Cardiac fibroblast (primary cell): ENCODE data around the gene OTOS.

Source experiments
- DNase-seq, 2 donors: peaks; one replicate each; pipeline versions ENCODE4 v3.0.0 to v3.0.0-alpha.2; 2010; ENCODE audit warnings: low read depth in 2 of 2
- H3K4me3 ChIP-seq, 2 donors: replicated peaks in 1 of 2; 1 replicate in 1 of 2; 2 replicates in 1 of 2; pipeline ENCODE4 v1.5.1; 2011; ENCODE audit warnings: low read depth in 2 of 2, low read length in 2 of 2, mild to moderate bottlenecking in 2 of 2, moderate library complexity in 1 of 2
- TF ChIP-seq, protein P1 (sequence below): IDR thresholded peaks from one replicate; pipeline ENCODE4 v1.5.1; 2011; ENCODE audit warnings: low read depth, mild to moderate bottlenecking, low read length, inconsistent platforms

Gene OTOS

DNA sequence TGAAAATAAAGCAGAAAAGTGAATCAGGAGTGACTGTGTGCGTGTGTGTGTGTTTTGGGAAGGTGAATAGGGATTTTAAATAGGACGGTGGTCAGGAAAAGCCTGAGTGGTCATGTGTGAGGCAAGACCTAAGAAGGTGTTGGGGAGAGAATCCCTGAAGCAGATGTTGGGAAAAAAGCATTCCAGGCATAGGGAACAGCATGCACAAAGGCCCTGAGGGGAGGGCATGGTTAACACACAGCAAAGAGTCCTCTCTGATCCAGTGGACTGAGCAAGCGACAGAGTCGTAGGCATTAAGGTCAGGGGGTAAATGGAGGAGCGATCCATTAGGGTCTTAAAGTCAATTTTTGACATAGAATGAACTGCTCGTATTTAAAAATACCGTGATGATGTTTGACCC is 34.0 kb upstream of the OTOS start:
- no peak overlapping the region for H3K4me3 ChIP-seq
- TF ChIP-seq, protein P1, sequence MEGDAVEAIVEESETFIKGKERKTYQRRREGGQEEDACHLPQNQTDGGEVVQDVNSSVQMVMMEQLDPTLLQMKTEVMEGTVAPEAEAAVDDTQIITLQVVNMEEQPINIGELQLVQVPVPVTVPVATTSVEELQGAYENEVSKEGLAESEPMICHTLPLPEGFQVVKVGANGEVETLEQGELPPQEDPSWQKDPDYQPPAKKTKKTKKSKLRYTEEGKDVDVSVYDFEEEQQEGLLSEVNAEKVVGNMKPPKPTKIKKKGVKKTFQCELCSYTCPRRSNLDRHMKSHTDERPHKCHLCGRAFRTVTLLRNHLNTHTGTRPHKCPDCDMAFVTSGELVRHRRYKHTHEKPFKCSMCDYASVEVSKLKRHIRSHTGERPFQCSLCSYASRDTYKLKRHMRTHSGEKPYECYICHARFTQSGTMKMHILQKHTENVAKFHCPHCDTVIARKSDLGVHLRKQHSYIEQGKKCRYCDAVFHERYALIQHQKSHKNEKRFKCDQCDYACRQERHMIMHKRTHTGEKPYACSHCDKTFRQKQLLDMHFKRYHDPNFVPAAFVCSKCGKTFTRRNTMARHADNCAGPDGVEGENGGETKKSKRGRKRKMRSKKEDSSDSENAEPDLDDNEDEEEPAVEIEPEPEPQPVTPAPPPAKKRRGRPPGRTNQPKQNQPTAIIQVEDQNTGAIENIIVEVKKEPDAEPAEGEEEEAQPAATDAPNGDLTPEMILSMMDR, result no peak
- no peak for DNase-seq

DNA sequence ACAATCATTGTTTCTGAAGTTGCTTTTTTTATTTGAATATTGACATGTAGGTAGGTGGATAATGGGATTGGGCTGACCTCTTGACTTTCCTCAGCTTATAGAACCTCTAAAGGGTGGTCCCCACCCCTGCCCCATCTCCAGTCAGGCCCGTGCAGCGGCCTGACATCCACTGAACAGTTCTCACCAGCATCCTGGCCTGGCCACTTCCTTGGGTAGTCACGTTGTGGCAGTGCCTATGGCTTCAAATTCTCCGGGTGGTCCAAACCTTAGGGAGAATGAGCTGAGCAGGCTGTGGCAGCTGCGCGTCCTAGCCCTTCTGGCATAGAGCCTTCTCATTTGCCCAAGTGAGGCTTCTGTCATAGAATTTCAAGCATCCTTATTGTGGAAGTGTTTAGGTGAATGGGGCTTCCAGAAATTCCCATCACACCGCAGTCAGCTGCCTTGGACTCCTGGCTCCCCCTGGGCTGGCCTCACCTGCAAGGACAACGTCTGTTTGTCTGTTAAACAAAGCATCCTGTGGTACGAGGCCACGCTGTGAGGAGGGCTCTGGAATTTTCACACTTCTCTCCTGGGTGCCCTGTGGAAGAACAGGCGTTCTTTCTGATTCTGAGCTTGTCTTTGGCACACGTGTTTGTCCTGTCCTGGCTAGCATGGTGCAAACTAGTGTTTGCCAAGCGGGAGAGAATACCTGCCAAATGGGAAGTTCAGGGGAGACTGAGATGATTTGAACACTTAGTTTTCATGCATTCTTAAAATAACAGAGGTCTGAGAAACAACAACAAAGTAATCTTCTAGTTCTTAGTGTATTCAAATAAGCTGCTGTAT is 31.8 kb upstream of the OTOS start:
- TF ChIP-seq, protein P1, result no peak
- H3K4me3 ChIP-seq, result no peak overlapping the region
- DNase-seq, result no peak

DNA sequence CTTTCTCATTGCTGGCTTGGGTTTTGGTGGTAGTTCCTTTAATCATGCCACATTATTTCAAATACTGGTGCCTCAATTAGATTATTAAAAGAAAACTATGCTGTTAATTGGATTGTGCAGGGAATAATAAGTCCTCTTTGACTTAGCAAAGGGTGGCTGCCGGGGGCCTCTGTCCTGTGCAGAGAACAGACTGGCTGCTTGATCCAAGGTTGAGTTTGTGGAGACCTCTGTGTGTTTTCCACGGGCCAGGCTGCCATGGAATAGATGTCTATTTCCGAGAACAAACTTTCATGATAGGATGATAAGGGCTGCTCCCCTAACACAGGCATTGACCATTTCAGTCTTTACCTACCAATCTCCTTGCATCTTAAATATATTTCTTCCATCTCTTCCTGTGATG is 30.4 kb upstream of the OTOS start:
- TF ChIP-seq, protein P1, result no peak
- no peak overlapping the region for H3K4me3 ChIP-seq
- DNase-seq, result no peak

DNA sequence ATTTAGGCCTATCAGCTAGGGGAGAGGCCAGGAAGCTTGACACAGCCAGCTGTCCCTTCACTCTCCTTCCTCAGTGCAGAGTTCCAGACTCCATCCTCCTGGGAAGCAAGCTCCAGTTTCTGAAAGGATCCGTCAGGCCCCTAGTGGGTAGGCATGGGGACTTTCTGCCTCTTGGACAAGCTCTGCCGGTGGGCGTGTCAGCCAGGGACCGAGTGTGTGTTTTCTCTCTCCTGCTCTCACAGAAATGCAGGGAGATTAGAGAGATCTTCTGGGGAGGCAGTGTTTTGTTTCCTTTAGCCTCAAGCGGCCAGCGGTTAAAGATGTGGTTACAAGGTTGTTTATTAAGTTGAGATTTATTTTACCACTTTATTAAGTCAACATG is 29.9 kb upstream of the OTOS start:
- no peak overlapping the region for H3K4me3 ChIP-seq
- TF ChIP-seq, protein P1, result no peak
- no peak for DNase-seq

DNA sequence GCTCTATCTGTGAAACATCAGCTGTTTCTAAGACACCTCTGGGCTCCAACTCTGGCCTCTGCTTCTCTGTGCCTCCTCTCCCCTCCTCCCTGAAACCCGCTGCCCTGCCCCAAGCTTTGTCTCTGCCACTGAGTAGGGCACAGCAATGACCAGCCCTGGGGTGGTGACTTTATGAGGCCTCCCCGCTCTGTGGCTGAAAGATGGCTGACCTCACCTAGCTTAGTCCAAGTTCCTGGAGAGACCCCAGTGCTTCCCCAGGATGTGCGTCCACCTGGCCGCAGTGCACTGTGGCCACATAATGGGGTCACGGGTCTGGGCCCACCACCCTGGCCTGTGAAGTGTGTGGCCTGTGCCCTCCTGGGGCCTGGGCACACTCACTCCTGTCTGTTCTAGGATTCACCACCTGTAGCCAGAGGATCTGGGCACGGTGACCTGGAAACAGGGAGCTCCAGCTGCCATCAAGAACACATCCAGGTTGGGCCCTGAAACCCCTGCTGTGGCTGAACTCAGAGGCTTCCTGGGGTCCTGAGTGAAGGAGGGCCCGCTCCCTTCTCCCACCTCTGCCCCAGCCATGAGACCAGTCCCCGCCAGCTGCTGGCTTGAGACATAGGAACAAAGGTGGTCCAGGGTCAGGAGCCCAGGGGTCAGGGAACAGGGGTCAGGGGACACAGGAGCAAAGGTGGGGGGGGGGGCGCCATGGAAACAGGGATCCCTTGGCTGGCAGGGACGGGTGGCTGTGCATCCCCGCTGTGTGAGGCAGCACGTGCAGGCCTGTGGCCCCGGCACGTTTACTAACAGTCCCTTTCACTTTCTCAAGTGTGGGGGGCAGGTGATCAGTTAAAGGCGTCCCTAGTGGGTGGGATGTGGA is 29.3 kb upstream of the OTOS start:
- H3K4me3 ChIP-seq, result no peak overlapping the region
- DNase-seq, result no peak
- TF ChIP-seq, protein P1, result no peak

DNA sequence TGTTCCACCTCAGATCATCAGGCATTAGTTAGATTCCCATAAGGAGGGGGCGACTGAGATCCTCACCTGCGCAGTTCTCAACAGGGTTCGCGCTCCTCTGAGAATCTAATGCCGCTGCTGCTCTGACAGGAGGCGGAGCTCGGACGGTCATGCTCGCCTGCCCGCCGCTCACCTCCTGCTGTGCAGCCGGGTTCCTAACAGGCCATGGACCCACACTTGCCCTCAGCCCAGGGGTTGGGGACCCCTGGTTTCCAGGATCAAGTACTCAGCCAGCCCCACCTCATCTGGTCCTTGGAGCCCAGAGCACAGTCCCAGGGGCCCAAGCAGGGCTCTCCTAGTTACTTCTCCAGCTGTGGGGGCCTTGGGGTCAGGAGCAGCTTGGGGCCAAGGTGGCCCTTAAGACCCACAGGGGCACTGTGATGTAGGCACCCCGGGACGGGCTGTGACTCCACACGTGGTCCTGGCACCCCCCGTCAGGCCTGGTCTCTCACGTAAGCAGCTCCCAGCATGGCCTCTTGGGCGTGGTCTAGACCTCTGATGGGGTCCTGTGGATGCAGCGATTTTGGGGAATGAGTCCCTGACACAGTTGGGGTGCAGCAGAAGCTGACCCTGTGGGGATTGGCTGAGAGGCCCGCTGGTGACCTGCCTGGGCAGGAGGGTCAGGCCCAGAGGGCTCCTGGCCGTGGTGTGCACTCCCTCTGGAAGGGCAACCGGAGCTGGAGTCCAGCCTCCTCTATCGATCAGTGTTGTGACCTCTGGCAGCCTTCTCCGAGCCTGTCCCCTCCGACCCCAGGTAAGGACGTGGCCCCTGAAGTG is 28.3 kb upstream of the OTOS start:
- TF ChIP-seq, protein P1, result no peak
- no peak for DNase-seq
- no peak overlapping the region for H3K4me3 ChIP-seq
